ENCODE data around the gene OGA.
A peak's percentile ranks its signal among the peaks of the same experiment; 100 is the strongest.

The OGA gene

DNA sequence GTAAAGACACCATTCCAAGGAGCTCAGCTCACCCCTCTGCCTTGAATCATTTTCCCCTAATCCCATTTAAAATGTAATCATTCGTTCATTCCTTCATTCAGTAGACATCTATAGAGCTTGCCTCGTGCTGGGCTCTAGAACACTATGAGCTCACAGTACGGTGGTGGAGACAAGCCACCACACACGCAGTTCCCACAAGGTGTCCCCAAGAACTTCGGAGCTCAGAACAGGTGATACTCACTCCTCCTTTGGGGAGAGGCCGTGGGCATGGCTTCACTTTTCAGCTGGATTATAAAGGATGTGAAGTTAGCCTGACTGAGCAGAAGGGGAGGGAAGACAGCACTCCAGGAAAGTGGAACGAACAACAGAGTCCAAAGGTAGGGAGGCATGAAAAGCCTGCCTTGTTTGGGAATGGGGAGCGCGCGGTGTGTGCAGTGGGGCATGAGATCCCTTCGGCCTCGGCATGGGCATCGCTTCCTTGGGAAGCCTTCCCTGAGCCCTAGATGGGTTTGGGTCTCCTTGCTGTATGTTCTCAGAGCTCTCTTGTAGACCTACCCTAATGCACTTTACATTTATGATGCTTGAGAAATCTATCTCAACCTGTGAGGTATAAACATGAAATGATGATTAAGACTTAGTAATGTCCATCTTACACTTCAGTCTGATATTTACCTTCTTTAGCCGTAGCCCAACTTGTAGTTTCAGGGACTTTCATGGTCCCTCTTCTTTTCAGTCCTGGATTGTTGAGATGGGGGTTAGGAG, 809 bp upstream of the OGA start:
- peak overlapping the region; percentile 58 for H3K4me3 ChIP-seq (ENCODE audit: control insufficient read depth, low read depth, low read length)
- TF ChIP-seq, protein P1, sequence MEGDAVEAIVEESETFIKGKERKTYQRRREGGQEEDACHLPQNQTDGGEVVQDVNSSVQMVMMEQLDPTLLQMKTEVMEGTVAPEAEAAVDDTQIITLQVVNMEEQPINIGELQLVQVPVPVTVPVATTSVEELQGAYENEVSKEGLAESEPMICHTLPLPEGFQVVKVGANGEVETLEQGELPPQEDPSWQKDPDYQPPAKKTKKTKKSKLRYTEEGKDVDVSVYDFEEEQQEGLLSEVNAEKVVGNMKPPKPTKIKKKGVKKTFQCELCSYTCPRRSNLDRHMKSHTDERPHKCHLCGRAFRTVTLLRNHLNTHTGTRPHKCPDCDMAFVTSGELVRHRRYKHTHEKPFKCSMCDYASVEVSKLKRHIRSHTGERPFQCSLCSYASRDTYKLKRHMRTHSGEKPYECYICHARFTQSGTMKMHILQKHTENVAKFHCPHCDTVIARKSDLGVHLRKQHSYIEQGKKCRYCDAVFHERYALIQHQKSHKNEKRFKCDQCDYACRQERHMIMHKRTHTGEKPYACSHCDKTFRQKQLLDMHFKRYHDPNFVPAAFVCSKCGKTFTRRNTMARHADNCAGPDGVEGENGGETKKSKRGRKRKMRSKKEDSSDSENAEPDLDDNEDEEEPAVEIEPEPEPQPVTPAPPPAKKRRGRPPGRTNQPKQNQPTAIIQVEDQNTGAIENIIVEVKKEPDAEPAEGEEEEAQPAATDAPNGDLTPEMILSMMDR (conservative IDR thresholded peaks at IDR 0.05; ENCODE audit: control insufficient read depth, insufficient read depth, low read depth, low read length) = no peak
- no peak for DNase-seq (ENCODE audit: low read depth)

DNA sequence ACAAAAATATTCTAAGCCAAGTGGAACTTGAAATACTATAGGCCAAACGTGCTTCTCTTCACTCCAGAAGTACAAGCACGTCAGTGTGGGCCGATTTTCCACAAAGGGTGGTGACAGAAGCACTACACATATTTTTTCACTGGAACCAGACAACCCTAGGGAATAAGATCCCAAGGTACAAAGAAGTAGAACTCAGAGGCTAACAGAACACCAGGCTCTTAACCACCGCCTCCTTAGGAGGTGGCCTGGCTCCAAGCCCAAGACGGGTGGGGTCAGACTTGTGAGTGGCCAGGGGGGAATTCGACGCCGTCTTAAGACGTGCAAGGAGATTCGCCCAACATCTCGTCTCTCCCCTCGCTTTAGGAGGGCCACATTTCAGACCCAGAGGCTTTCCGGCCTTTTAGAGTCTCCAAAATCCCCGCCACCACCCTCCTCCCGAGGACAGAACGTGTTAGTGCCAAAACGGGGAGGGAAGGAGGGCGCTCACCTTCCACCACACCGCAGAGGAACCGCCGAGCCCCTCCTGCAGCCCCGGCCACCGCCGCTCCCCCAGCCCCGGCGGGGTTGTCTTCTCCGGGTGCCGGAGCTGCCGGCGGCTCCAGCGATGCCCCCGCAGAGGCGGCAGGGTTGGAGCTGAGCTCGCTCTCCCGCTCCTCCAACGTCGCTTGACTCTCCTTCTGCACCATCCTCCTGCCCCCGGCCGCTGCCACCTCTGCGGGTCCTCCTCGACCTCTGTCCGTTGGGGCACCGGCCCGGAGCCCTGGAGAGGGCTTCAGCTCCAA, 716 bp downstream of the OGA start:
- TF ChIP-seq, protein P1 (conservative IDR thresholded peaks at IDR 0.05; ENCODE audit: control insufficient read depth, insufficient read depth, low read depth, low read length) = no peak
- DNase-seq (ENCODE audit: low read depth) = peak; percentile 98
- H3K4me3 ChIP-seq (ENCODE audit: control insufficient read depth, low read depth, low read length) = peak overlapping the region; percentile 81

DNA sequence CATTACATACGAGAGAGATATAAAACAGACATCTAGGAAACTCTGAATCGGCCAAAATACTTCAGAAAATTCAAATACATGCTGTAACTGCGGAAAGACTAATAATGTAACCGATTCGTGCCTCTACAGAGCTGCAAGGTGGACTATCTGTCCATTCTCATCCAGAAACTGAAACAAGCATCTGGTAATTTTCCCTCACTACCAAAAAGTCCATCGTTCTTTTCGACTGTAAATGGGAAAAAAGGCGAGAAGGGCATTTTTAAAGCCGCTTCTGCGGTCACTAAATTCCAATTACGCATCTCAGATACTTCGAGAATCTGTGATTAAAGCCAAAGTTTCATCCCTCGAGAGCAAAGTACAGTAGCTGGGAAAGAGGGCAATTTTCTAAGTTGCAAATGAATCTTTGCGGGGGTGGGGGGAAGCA, 1.3 kb downstream of the OGA start:
- DNase-seq (ENCODE audit: low read depth) = no peak
- TF ChIP-seq, protein P1 (conservative IDR thresholded peaks at IDR 0.05; ENCODE audit: control insufficient read depth, insufficient read depth, low read depth, low read length) = no peak
- peak overlapping the region; percentile 81 for H3K4me3 ChIP-seq (ENCODE audit: control insufficient read depth, low read depth, low read length)

DNA sequence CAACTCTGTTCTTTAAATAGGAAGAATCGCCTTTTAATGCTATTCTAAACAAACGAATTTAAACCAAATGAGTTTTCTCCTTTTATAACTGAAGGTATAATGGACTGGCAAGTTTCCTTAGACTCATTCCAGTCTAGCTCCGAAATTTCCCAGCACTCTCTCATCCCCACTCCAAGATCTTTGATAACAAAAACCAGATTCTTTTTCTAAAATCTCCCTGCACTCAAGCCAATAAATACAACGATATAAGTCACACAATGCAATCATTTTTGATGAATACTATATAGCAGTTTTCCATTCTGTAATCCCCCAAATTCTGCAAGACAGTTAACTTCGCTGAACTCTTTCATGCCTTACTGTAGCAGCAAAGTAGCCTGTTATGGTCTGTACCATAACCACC, 1.9 kb downstream of the OGA start:
- TF ChIP-seq, protein P1 (conservative IDR thresholded peaks at IDR 0.05; ENCODE audit: control insufficient read depth, insufficient read depth, low read depth, low read length) = no peak
- DNase-seq (ENCODE audit: low read depth) = no peak
- peak overlapping the region; percentile 81 for H3K4me3 ChIP-seq (ENCODE audit: control insufficient read depth, low read depth, low read length)

DNA sequence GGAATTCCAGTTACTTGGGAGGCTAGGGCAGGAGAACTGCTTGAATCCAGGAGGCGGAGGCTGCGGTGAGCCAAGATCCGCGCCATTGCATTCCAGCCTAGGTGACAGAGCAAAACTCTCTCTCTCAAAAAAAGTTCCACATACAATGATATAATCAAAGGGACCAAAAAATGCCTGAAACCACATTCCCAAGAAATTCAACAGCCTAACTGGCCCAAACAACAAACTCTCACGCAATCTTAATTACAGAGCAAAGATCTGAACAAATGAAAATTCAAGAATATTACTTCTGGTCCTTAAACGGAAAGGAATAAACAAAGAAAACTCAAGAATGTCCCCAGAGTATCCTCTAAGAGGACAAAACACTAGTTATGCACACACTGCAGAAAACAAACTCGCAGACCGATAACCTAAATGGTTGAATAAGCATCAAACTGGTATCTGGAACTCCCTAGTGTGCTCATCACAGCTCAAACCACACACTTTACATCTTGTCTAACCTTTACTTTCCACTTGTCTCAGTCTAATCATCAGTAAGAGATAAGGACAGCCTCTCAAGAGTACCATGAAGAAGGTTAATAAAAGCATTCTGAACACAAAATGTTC, 3.7 kb downstream of the OGA start:
- no peak for DNase-seq (ENCODE audit: low read depth)
- H3K4me3 ChIP-seq (ENCODE audit: control insufficient read depth, low read depth, low read length) = peak overlapping the region; percentile 81
- TF ChIP-seq, protein P1 (conservative IDR thresholded peaks at IDR 0.05; ENCODE audit: control insufficient read depth, insufficient read depth, low read depth, low read length) = no peak

DNA sequence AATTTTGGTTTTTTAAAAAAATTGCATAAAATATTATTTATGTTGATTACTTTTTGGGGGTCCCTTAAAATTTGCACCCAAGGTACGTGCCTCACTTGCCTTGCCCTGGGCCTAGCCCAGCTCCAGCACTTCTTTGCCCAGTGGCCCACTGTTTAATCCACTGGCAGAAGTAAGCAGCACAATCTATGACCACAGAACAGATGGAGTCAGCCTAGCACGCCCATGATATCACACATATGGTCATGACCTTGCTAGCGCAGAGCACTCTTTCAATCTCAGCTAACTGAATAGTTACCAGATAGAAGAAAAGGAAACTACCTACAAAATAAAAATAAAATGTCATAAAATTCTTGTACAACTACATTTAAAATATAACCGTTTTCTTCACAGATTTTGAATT, 5.6 kb downstream of the OGA start:
- TF ChIP-seq, protein P1 (conservative IDR thresholded peaks at IDR 0.05; ENCODE audit: control insufficient read depth, insufficient read depth, low read depth, low read length) = no peak
- peak; percentile 21 for DNase-seq (ENCODE audit: low read depth)
- H3K4me3 ChIP-seq (ENCODE audit: control insufficient read depth, low read depth, low read length) = no peak overlapping the region
